Stimulated activated CD8-positive, alpha-beta memory T cell treated with anti-CD3 and anti-CD28 coated beads, Interleukin-4, amount 100 ng/mL, for 48 hours (primary cell): ENCODE measurements around the gene ZNF445.

Source experiments
- DNase-seq: peaks from one replicate; pipeline ENCODE4 v3.0.0-alpha.2; 2020

ZNF445 gene

DNA sequence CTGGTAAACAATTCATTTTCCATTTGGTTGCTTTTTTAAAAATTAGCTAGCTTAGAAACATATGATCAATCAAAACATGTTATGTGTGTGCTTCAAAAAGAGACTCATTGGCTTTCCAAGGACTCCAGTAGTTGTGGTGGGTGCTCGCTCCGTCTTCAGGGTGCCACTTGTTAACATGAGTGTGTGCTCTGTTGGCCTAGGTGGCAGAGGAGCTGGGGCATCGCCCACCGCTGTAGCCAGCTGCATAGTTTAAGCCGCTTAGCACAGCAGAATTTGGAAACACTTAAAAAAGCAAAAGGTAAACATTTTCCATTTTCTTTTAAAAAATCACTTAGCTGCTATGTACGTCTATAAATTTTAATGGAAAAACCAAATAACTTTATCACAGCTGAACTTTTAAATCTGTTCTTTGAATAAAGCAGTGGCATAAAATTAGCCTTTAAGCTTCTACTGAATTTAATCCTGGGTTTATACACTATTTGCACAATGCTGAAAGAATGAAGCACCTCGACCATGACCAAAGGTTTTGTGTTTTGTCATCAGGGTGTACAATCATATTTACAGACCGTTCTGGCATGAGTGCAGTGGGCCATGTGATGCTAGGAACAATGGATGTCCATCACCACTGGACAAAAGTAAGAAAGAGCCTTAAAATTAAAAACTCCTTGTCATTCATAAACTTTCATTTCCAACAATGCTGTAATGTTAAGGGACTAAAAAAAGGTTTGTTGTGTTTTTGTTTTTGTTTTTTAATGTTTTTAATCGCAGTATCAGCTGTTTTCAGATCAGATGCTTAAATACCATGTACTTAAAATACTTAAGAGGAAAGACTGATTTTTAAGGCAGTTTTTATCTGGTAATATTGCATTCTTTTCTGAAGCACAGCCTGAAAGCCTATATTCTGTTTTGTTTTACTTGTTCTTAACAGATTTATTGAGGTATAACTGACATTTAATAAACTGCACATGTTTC, 81.0 kb downstream of the ZNF445 start:
- no peak for DNase-seq

DNA sequence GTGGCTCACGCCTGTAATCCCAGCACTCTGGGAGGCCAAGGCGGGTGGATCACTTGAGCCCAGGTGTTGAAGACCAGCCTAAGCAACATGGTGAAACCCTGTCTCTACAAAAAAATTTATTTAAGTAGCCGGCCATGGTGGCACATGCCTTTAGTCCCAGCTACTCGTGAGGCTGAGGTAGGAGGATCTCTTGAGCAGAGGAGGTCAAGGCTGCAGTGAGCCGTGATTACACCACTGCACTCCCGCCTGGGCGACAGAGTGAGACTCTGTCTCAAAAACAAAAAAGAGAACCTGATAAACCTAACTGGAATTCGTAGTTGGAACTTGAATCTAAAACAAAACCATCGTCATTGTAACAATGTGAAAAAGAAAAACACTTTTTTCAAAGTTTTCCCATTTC, 81.8 kb downstream of the ZNF445 start:
- no peak for DNase-seq

DNA sequence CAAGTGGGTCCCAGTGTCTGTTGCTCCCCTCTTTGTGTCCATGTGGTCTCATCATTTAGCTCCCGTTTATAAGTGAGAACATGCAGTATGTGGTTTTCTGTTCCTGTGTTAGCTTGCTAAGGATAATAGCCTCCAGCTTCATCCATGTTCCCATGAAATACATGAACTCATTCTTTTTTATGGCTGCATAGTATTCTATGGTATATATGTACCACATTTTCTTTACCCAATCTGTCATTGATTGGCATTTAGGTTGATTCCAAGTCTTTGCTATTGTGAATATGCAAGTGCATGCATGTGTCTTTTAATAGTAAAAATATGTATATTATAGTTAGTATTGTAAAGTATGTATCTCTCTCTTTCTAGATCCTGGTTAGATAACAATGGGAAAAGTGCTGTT, 85.0 kb downstream of the ZNF445 start:
- no peak for DNase-seq

DNA sequence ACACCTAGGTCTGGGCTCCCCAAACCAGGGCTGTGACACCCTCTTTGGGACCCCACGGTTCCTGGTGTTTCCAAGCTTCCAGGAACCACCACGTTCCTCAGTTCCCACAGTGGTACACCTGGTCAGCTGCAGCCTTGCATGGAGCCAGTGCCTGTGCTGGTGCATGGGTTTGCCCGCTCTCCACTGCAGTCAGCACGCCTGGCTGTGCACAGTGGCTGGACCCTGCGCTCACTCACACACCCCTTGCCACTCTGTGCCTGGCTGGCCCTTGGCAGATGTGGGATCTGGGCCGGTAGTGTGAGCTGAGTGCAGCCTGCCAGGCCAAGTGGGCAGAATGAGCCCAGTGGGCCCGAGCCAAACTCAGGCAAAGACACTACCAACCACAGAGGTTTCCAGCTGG, 90.1 kb downstream of the ZNF445 start:
- no peak for DNase-seq
